Measurements from ENCODE around the gene CNN3.

CNN3 gene

DNA sequence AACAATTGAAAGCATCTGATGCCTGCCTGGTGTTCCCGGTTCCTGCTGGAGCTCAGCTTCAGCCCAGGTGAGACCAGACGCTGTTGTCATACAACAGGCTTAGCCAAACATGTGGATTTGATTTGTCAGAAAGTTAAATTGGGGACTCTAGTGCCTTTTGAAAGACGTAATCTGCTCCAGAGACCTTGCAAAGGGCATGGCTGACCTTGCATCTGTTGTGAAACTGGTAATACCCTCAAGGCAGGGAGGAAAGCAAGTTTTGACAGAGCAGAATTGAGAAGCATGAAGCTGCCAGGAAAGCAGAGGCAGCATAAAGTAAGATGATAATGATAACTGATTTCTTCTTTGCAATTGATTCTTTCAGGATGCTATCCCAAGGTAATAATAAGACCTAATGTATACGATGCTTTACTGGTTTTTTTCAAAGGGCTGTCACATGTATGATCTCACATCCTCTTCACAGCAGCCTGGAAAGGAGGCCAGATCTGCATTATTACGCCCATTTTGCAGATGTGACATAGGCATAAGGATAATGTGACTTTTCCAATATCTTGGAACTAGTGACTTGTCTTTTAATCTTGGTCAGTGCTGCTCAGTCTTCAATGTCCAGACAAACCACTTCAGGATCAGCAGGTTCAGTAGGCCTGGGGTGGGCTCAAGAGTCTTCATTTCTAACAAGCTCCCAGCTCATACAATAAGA is 24.7 kb upstream of the CNN3 start:
- ATAC-seq = no peak; the same call in 2 of the 3 replicates
- TF ChIP-seq, protein P1, sequence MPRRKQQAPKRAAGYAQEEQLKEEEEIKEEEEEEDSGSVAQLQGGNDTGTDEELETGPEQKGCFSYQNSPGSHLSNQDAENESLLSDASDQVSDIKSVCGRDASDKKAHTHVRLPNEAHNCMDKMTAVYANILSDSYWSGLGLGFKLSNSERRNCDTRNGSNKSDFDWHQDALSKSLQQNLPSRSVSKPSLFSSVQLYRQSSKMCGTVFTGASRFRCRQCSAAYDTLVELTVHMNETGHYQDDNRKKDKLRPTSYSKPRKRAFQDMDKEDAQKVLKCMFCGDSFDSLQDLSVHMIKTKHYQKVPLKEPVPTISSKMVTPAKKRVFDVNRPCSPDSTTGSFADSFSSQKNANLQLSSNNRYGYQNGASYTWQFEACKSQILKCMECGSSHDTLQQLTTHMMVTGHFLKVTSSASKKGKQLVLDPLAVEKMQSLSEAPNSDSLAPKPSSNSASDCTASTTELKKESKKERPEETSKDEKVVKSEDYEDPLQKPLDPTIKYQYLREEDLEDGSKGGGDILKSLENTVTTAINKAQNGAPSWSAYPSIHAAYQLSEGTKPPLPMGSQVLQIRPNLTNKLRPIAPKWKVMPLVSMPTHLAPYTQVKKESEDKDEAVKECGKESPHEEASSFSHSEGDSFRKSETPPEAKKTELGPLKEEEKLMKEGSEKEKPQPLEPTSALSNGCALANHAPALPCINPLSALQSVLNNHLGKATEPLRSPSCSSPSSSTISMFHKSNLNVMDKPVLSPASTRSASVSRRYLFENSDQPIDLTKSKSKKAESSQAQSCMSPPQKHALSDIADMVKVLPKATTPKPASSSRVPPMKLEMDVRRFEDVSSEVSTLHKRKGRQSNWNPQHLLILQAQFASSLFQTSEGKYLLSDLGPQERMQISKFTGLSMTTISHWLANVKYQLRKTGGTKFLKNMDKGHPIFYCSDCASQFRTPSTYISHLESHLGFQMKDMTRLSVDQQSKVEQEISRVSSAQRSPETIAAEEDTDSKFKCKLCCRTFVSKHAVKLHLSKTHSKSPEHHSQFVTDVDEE (CRISPR knock-in tag; IDR thresholded peaks at IDR 0.05) = peak; percentile 77
- TF ChIP-seq ESRRG (CRISPR knock-in tag; IDR thresholded peaks at IDR 0.05) (peak; percentile 4; the same call in 1 of the 2 replicates), TCF4 (CRISPR knock-in tag; IDR thresholded peaks at IDR 0.05; ENCODE audit: borderline replicate concordance) (peak; percentile 87), ARNTL (CRISPR knock-in tag; IDR thresholded peaks at IDR 0.05; ENCODE audit: borderline replicate concordance, low read depth) (no peak), ZNF70 (CRISPR knock-in tag; IDR thresholded peaks at IDR 0.05) (peak; percentile 71)

DNA sequence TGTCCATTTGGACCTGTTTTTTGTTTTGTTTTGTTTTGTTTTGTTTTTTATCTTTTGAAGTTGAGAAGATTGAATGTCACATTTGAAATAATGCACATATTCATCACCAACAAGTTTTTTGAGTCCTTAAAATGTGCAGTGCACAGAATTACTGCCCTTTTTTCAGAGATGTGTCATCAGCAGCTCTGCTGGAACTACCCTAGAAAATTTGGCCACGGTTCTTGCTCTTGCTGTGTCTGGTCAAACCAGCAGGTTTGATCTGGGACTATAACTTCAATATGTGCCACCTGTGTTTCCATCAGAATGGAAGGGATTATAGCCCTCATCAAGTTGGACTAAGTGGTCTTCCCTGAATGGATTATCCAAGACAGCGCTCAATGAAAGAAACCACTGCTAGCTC is 24.1 kb upstream of the CNN3 start:
- peak; percentile 23; the same call in 2 of the 3 replicates for ATAC-seq

DNA sequence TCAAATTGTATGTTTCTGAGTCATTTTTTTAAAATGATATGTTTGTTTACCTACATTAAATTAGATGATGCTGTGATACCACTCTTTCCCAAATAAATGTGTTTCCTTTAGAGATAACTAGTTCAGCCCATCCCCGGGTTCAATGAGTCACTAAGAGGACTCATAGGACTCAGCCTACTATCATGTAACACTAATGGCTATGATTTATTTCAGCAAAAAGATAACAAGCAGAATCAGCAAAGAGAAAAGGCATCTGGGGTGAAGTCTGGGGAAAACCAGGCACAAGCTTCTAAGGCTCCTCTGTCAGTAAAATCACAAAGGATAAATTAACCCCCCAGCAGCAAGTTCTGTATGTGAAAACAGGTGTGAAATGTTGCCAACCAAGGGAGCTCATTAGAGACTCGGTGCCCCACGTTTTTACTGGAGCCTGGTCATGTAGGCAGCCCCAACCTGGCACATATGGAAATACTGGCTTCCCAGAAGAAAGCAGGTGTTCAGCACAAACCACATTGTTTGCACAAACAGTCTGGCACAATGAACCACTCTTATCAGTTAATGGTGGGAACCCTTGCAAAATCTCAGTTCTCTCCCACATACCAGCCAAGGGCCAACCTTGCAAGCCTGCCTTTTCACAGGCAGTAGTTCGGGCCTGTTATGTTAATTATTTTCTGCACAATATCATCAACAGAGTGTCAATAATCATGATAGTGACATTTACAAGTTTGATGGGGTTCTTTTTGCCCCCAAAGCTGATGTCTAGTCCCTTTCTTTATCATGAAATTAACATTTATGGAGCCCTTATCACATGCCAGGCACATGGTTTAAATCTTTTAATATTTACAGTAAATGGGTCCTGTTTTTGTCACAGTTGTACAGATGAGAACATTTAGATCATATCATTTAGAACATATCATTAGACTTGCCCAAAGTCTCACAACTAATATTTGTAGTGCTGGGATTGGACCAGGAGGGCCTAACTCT is 23.1 kb upstream of the CNN3 start:
- TF ChIP-seq ISL1 (CRISPR knock-in tag; IDR thresholded peaks at IDR 0.05) (peak; percentile 89), TCF4 (CRISPR knock-in tag; IDR thresholded peaks at IDR 0.05; ENCODE audit: borderline replicate concordance) (peak; percentile 81; the same call in 1 of the 2 replicates), SNAI2 (CRISPR knock-in tag; IDR thresholded peaks at IDR 0.05) (0 out of 2 replicates have a peak, but pooled peaks have one; percentile 54), BACH2 (CRISPR knock-in tag; IDR thresholded peaks at IDR 0.05; ENCODE audit: borderline replicate concordance) (no peak), OSR1 (CRISPR knock-in tag; IDR thresholded peaks at IDR 0.05) (no peak), CSDC2 (CRISPR knock-in tag; IDR thresholded peaks at IDR 0.05) (no peak)
- TF ChIP-seq, protein P1 (CRISPR knock-in tag; IDR thresholded peaks at IDR 0.05) = peak; percentile 72
- TF ChIP-seq, protein P2, sequence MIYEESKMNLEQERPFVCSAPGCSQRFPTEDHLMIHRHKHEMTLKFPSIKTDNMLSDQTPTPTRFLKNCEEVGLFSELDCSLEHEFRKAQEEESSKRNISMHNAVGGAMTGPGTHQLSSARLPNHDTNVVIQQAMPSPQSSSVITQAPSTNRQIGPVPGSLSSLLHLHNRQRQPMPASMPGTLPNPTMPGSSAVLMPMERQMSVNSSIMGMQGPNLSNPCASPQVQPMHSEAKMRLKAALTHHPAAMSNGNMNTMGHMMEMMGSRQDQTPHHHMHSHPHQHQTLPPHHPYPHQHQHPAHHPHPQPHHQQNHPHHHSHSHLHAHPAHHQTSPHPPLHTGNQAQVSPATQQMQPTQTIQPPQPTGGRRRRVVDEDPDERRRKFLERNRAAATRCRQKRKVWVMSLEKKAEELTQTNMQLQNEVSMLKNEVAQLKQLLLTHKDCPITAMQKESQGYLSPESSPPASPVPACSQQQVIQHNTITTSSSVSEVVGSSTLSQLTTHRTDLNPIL (CRISPR knock-in tag; IDR thresholded peaks at IDR 0.05; ENCODE audit: low read depth) = no peak
- TF ChIP-seq, protein P3, sequence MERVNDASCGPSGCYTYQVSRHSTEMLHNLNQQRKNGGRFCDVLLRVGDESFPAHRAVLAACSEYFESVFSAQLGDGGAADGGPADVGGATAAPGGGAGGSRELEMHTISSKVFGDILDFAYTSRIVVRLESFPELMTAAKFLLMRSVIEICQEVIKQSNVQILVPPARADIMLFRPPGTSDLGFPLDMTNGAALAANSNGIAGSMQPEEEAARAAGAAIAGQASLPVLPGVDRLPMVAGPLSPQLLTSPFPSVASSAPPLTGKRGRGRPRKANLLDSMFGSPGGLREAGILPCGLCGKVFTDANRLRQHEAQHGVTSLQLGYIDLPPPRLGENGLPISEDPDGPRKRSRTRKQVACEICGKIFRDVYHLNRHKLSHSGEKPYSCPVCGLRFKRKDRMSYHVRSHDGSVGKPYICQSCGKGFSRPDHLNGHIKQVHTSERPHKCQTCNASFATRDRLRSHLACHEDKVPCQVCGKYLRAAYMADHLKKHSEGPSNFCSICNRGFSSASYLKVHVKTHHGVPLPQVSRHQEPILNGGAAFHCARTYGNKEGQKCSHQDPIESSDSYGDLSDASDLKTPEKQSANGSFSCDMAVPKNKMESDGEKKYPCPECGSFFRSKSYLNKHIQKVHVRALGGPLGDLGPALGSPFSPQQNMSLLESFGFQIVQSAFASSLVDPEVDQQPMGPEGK (CRISPR knock-in tag; IDR thresholded peaks at IDR 0.05; ENCODE audit: borderline replicate concordance) = peak; percentile 40; the same call in 1 of the 2 replicates
- ATAC-seq = peak; percentile 68

More for the DNA sequence above, 24.1 kb upstream of the CNN3 start:
- TF ChIP-seq ISL1 (CRISPR knock-in tag; IDR thresholded peaks at IDR 0.05) (no peak), PPARA (CRISPR knock-in tag; IDR thresholded peaks at IDR 0.05; ENCODE audit: borderline replicate concordance) (no peak), ZNF8 (CRISPR knock-in tag; IDR thresholded peaks at IDR 0.05) (no peak), ZNF565 (CRISPR knock-in tag; conservative IDR thresholded peaks at IDR 0.05; ENCODE audit: low read depth) (no peak), ZNF70 (CRISPR knock-in tag; IDR thresholded peaks at IDR 0.05) (no peak), ESRRG (CRISPR knock-in tag; IDR thresholded peaks at IDR 0.05) (no peak), GLIS3 (CRISPR knock-in tag; IDR thresholded peaks at IDR 0.05) (no peak), BACH2 (CRISPR knock-in tag; IDR thresholded peaks at IDR 0.05; ENCODE audit: borderline replicate concordance) (no peak)
- TF ChIP-seq, protein P1 (CRISPR knock-in tag; IDR thresholded peaks at IDR 0.05) = no peak

Measured in SK-N-SH treated with all-trans-retinoic acid at 6 μM for 48 hours (cell line).